Stimulated activated memory B cell treated with anti-CD40 and anti-IgM and Interleukin-4, amounts not matched to agents 10 μg/mL and 1 μg/mL and 100 μg/mL, for 72 hours (primary cell): ENCODE data around the gene ZDHHC3.

Source experiments
- ATAC-seq: fragments of 150-1000 bp; cut with Tn5 transposase; 2 replicates; pipeline ENCODE4 v1.10.0; 2021
- H3K27ac Mint-ChIP-seq: one replicate; pipeline ENCODE4 v1.8.0; 2022; ENCODE audit warnings: mild to moderate bottlenecking, mixed read lengths
- H3K27me3 Mint-ChIP-seq: one replicate; pipeline ENCODE4 v1.8.0; 2022; ENCODE audit warnings: mixed read lengths
- H3K36me3 Mint-ChIP-seq: one replicate; pipeline ENCODE4 v1.8.0; 2022; ENCODE audit warnings: mixed read lengths
- H3K4me1 Mint-ChIP-seq: one replicate; pipeline ENCODE4 v1.8.0; 2022; ENCODE audit warnings: mixed read lengths
- H3K4me3 Mint-ChIP-seq: one replicate; pipeline ENCODE4 v1.8.0; 2022; ENCODE audit warnings: mild to moderate bottlenecking, moderate library complexity, mixed read lengths
- H3K9me3 Mint-ChIP-seq: one replicate; pipeline ENCODE4 v1.8.0; 2022; ENCODE audit warnings: mixed read lengths

Gene ZDHHC3

DNA sequence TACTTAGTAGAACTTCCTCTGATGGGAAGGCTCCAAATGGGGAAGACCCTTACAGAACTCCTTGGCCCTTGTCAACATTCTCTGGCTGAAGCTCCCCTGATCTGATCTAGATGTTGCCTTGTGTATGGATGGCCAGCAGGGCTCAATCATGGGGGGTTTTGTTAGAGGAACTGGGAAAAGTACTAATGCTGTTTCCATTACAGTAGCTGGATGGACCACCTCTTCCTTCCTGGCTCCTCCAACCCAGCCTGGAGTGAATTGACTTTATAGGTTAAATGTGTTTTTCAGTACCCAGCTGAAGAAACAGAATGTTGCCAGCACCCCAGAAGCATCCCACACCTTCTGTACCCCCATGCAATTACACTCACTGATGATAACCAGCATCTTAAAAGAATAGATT is 27.4 kb upstream of the ZDHHC3 start:
- peaks cover 85% of the 10 kb centered on the region for H3K36me3 Mint-ChIP-seq
- H3K27ac Mint-ChIP-seq, result no peak overlapping the region
- no peak for ATAC-seq
- no peaks in the 10 kb centered on the region for H3K4me1 Mint-ChIP-seq
- H3K27me3 Mint-ChIP-seq, result no peaks in the 10 kb centered on the region
- peaks cover 3% of the 10 kb centered on the region for H3K9me3 Mint-ChIP-seq
- H3K4me3 Mint-ChIP-seq, result no peak overlapping the region

DNA sequence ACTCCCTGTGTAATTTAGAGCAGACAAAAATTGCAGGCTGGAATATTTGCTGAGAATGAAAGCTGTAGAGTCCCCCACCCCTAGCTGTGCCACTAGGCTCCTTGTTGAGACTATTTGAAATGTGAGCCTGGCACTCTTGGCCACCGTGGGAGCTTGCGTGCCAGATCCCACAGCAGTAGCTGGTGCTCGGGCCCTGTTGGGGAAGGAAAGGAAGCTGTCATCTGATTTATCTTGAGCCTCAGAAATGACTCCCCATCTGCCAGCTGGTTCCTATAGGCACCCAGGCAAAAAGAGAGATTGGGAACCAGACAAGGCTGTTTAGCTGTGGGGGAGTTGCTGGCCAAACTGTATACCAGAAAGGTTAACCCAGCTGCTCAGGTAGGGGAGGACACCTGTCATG is 26.7 kb upstream of the ZDHHC3 start:
- Mint-ChIP-seq H3K36me3 (peaks cover 78% of the 10 kb centered on the region), H3K27ac (no peak overlapping the region)
- ATAC-seq, result no peak

GRCh38 chr3:45002139-45002660 is 26.2 kb upstream of the ZDHHC3 start:
- peaks cover 3% of the 10 kb centered on the region for H3K9me3 Mint-ChIP-seq
- no peak for ATAC-seq
- no peak overlapping the region for H3K4me3 Mint-ChIP-seq
- no peak overlapping the region for H3K27ac Mint-ChIP-seq
- H3K36me3 Mint-ChIP-seq, result peaks cover 74% of the 10 kb centered on the region
- no peaks in the 10 kb centered on the region for H3K27me3 Mint-ChIP-seq
- no peaks in the 10 kb centered on the region for H3K4me1 Mint-ChIP-seq

More for the DNA sequence above, 26.7 kb upstream of the ZDHHC3 start:
- H3K4me1 Mint-ChIP-seq, result no peaks in the 10 kb centered on the region
- no peak overlapping the region for H3K4me3 Mint-ChIP-seq
- no peaks in the 10 kb centered on the region for H3K27me3 Mint-ChIP-seq
- peaks cover 3% of the 10 kb centered on the region for H3K9me3 Mint-ChIP-seq

DNA sequence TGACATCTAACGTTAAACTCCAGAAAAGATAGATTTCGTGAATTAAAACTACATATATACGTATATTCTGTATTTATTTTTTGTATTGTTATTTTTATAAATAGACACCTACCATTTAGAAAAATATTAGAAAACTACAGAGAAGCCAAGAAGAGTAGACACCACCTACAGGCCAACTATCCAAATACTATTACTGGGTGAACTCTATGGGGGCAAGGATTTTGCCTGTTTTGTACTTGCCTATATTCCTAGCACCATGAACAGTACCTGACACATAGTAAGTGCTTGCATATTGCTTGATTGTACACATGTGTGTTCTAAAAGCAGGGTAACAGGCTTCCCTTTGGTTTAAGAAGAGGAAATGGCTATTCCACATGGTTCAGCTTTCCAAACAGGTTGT is 25.8 kb upstream of the ZDHHC3 start:
- no peak for ATAC-seq
- peaks cover 3% of the 10 kb centered on the region for H3K9me3 Mint-ChIP-seq
- H3K4me1 Mint-ChIP-seq, result no peaks in the 10 kb centered on the region
- peaks cover 70% of the 10 kb centered on the region for H3K36me3 Mint-ChIP-seq
- no peaks in the 10 kb centered on the region for H3K27me3 Mint-ChIP-seq
- H3K27ac Mint-ChIP-seq, result no peak overlapping the region
- H3K4me3 Mint-ChIP-seq, result no peak overlapping the region

GRCh38 chr3:45000823-45001222 is 24.8 kb upstream of the ZDHHC3 start:
- no peak for ATAC-seq
- Mint-ChIP-seq H3K27me3 (no peaks in the 10 kb centered on the region), H3K36me3 (peaks cover 76% of the 10 kb centered on the region), H3K4me1 (no peaks in the 10 kb centered on the region), H3K27ac (no peak overlapping the region), H3K9me3 (peaks cover 3% of the 10 kb centered on the region), H3K4me3 (no peak overlapping the region)

GRCh38 chr3:44999782-45000181 is 23.8 kb upstream of the ZDHHC3 start:
- Mint-ChIP-seq H3K27ac (no peak overlapping the region), H3K36me3 (peaks cover 74% of the 10 kb centered on the region), H3K4me3 (no peak overlapping the region), H3K27me3 (no peaks in the 10 kb centered on the region), H3K9me3 (peaks cover under 1% of the 10 kb centered on the region), H3K4me1 (no peaks in the 10 kb centered on the region)
- ATAC-seq, result no peak

GRCh38 chr3:44996556-44996969 is 20.6 kb upstream of the ZDHHC3 start:
- Mint-ChIP-seq H3K27ac (no peak overlapping the region), H3K36me3 (peaks cover 72% of the 10 kb centered on the region), H3K27me3 (no peaks in the 10 kb centered on the region), H3K4me3 (no peak overlapping the region), H3K9me3 (no peaks in the 10 kb centered on the region), H3K4me1 (peaks cover 8% of the 10 kb centered on the region)
- no peak for ATAC-seq

DNA sequence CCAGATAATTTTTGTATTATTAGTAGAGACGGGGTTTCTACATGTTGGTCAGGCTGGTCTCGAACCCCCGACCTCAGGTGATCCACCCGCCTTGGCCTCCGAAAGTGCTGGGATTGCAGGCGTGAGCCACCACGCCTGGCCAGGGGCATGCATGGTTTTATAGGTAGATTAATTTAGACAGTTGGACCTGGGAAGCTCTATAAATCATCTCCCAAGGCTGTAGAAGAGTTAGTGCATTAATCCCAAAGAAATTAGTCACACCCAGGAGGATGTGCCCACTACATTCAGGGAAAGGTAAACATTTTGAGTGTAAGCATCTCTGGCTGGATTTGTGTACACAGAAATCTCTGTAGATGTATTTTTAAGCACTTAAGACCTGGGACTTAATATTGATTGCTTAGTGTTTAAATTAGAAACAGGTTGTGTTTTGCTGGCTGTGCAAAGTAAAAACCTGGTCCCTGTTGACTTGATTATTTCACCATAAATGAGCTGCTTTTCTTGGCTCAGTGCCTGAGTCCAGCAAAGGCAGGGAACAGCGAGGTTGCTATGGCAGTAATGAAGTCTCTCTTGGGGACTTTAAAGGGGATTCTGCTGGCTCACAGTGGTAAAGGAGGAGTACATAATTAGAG is 19.3 kb upstream of the ZDHHC3 start:
- Mint-ChIP-seq H3K27me3 (no peaks in the 10 kb centered on the region), H3K4me3 (no peak overlapping the region), H3K4me1 (peaks cover 8% of the 10 kb centered on the region), H3K27ac (no peak overlapping the region), H3K9me3 (no peaks in the 10 kb centered on the region), H3K36me3 (peaks cover 71% of the 10 kb centered on the region)
- ATAC-seq, result no peak

GRCh38 chr3:44993471-44994205 is 17.7 kb upstream of the ZDHHC3 start:
- peaks cover 8% of the 10 kb centered on the region for H3K4me1 Mint-ChIP-seq
- no peaks in the 10 kb centered on the region for H3K27me3 Mint-ChIP-seq

DNA sequence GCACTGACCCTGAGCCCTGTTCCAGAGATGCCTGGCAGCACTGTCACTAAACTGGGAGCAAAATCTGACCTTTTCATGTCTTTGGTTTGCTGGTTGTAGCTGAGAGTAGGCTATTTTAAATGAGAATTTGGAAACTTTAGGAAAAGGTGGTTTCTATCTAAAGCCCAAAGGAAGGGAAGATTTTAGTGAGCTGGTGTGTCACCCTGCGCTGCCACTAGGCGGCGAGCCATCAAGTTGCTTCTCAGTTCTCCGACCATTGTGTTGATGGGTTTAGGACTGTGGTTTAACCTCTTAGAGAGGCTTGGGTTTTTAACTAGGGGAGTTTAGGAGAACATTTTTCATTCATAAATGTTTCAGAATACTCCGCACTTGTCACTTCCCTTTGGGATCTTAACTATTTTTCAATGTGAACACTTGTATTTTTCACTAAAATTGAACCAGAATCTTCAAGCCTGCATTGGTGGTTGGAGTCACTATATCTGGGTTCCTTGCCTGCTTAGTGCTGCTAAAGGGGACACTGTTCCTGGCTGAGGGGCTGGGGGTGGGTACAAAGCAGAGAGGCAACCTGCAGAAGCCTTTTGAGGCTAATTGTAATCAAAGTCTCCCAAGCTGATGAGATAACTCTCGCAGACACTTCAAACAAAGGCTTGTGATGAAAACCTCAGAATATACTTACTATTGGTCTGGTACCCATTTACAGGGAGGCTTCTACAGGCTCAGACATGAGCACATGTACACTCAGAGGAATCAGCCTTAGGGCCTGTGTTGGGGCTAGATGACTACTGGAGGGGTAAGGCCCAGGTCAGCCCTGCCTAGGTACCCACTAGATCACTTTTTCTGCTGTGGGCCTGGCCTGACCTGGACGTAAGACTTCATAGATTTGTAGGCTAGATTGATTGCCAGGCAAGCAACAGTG is 16.8 kb upstream of the ZDHHC3 start:
- ATAC-seq, result no peak
- Mint-ChIP-seq H3K27ac (no peak overlapping the region), H3K9me3 (no peaks in the 10 kb centered on the region), H3K36me3 (peaks cover 71% of the 10 kb centered on the region), H3K4me3 (no peak overlapping the region), H3K4me1 (peaks cover 12% of the 10 kb centered on the region), H3K27me3 (no peaks in the 10 kb centered on the region)

More at GRCh38 chr3:44993471-44994205, 17.7 kb upstream of the ZDHHC3 start:
- Mint-ChIP-seq H3K9me3 (no peaks in the 10 kb centered on the region), H3K27ac (no peak overlapping the region), H3K4me3 (no peak overlapping the region), H3K36me3 (peaks cover 72% of the 10 kb centered on the region)
- no peak for ATAC-seq

DNA sequence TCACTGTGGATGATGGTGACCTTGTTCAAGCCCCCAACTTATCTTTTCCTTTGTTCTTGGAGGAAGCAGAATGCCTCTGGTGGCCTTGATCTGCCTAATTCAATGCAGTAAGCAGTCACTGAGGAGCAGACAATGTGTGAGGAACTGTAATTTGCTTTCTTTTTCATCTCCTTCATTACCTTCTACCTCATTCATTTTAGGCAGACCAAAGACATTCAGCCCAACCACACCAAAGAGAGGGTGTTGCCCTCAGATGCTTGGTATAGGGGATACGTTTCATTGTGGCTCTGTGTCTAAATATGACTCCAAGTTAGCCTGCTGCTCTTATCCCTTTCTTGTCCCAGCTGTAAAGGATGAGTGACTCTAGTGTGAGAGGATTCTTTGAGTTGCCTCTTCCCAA is 15.4 kb upstream of the ZDHHC3 start:
- Mint-ChIP-seq H3K36me3 (peaks cover 74% of the 10 kb centered on the region), H3K4me3 (no peak overlapping the region), H3K4me1 (peaks cover 23% of the 10 kb centered on the region), H3K27ac (no peak overlapping the region), H3K9me3 (no peaks in the 10 kb centered on the region), H3K27me3 (no peaks in the 10 kb centered on the region)
- ATAC-seq, result no peak

- Mint-ChIP-seq H3K9me3 (no peaks in the 10 kb centered on the region), H3K4me1 (peaks cover 28% of the 10 kb centered on the region), H3K27me3 (no peaks in the 10 kb centered on the region), H3K4me3 (no peak overlapping the region), H3K36me3 (peaks cover 70% of the 10 kb centered on the region), H3K27ac (no peak overlapping the region)
- no peak for ATAC-seq
Measured at GRCh38 chr3:44989636-44990373, 13.8 kb upstream of the ZDHHC3 start.

DNA sequence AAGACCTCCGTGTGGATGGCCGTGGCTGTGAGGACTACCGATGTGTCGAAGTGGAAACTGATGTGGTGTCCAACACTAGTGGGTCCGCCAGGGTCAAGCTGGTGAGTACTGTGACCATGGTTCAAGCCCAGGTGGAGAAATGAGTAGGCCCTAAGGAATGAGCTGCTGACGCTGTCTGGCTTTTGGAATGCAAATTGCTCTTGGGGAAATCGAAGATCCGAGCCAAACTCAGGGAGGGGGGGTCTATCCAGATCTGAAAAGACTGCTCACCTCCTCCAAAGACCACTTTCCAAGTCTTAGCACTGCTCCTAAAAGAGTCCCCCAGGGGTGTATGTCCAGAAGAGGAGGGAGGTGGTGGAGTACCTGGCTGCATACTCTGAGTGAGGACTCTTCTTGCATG is 13.2 kb upstream of the ZDHHC3 start:
- Mint-ChIP-seq H3K36me3 (peaks cover 63% of the 10 kb centered on the region), H3K27ac (no peak overlapping the region), H3K4me3 (no peak overlapping the region), H3K4me1 (peaks cover 29% of the 10 kb centered on the region), H3K27me3 (no peaks in the 10 kb centered on the region), H3K9me3 (no peaks in the 10 kb centered on the region)
- ATAC-seq, result no peak

- H3K27me3 Mint-ChIP-seq, result no peaks in the 10 kb centered on the region
- H3K4me1 Mint-ChIP-seq, result peaks cover 29% of the 10 kb centered on the region
- H3K9me3 Mint-ChIP-seq, result no peaks in the 10 kb centered on the region
- H3K36me3 Mint-ChIP-seq, result peaks cover 54% of the 10 kb centered on the region
- H3K27ac Mint-ChIP-seq, result no peak overlapping the region
- no peak overlapping the region for H3K4me3 Mint-ChIP-seq
- ATAC-seq, result no peak
Measured at GRCh38 chr3:44988073-44988472, 12.1 kb upstream of the ZDHHC3 start.

- H3K4me1 Mint-ChIP-seq, result peaks cover 30% of the 10 kb centered on the region
Measured at GRCh38 chr3:44987332-44987731, 11.4 kb upstream of the ZDHHC3 start.

More at GRCh38 chr3:44987332-44987731, 11.4 kb upstream of the ZDHHC3 start:
- Mint-ChIP-seq H3K4me3 (no peak overlapping the region), H3K36me3 (peaks cover 47% of the 10 kb centered on the region), H3K27ac (no peak overlapping the region), H3K9me3 (no peaks in the 10 kb centered on the region), H3K27me3 (no peaks in the 10 kb centered on the region)
- ATAC-seq, result no peak
